DND-41 (cell line): ENCODE data around the gene DOC2A.
A peak's percentile ranks its signal among the peaks of the same experiment; 100 is the strongest.

Experiments
- ATAC-seq: fragments of 200-7000 bp; cut with Tn5 transposase; 3 replicates; pipeline ENCODE4 v1.9.1; 2021; ENCODE audit warnings: low read depth; ENCODE audit not compliant: insufficient read depth
- DNase-seq: peaks from one replicate; pipeline ENCODE4 v3.0.0-alpha.2; 2020
- H2AFZ ChIP-seq: 2 replicates; pipeline ENCODE4 v1.6.0; 2012; ENCODE audit warnings: low read depth, low read length
- H3K27ac ChIP-seq: 2 replicates; pipeline ENCODE4 v1.5.1; 2012; ENCODE audit warnings: low read length, inconsistent platforms
- H3K27me3 ChIP-seq: fragments of 200-600 bp; sonication (generic); 2 replicates; pipeline ENCODE4 v1.6.0; 2012; ENCODE audit warnings: low read length, mild to moderate bottlenecking, inconsistent platforms; ENCODE audit not compliant: insufficient read depth, poor library complexity
- H3K36me3 ChIP-seq: 2 replicates; pipeline ENCODE4 v1.5.1; 2012; ENCODE audit warnings: low read length, inconsistent platforms; ENCODE audit not compliant: insufficient read depth
- H3K4me1 ChIP-seq: 2 replicates; pipeline ENCODE4 v1.5.1; 2012; ENCODE audit warnings: mild to moderate bottlenecking, low read length; ENCODE audit not compliant: insufficient read depth
- H3K4me2 ChIP-seq: 2 replicates; pipeline ENCODE4 v1.6.0; 2012; ENCODE audit warnings: mild to moderate bottlenecking, moderate library complexity, low read length, inconsistent platforms; ENCODE audit not compliant: insufficient read depth
- H3K4me3 ChIP-seq, 2 experiments: fragments of 200-600 bp in 1 of 2; shearing (Covaris generic) in 1 of 2; 2 replicates each; pipeline ENCODE4 v1.5.1; 2012 to 2016; ENCODE audit warnings: inconsistent platforms in 2 of 2, low read length in 2 of 2, mild to moderate bottlenecking in 2 of 2, low read depth in 1 of 2, moderate library complexity in 1 of 2
- H3K79me2 ChIP-seq: 2 replicates; pipeline ENCODE4 v1.6.0; 2012; ENCODE audit warnings: low read length, inconsistent platforms; ENCODE audit not compliant: insufficient read depth
- H3K9ac ChIP-seq: 2 replicates; pipeline ENCODE4 v1.6.0; 2012; ENCODE audit warnings: low read depth, mild to moderate bottlenecking, inconsistent platforms, low read length, moderate library complexity
- H3K9me3 ChIP-seq: 2 replicates; pipeline ENCODE4 v1.5.1; 2012; ENCODE audit warnings: low read length, moderate library complexity, mild to moderate bottlenecking, inconsistent platforms; ENCODE audit not compliant: insufficient read depth, severe bottlenecking
- H4K20me1 ChIP-seq: 2 replicates; pipeline ENCODE4 v1.6.0; 2012; ENCODE audit warnings: low read length; ENCODE audit not compliant: insufficient read depth
- EZH2 ChIP-seq: IDR thresholded peaks from 3 replicates; pipeline ENCODE4 v1.6.1; 2012; ENCODE audit warnings: borderline replicate concordance, low read depth, mild to moderate bottlenecking, moderate library complexity, low read length, inconsistent platforms; ENCODE audit not compliant: severe bottlenecking
- TF ChIP-seq, protein P1 (sequence below): IDR thresholded peaks from 2 replicates; pipeline ENCODE4 v1.5.1; 2012; ENCODE audit warnings: borderline replicate concordance, low read length, moderate library complexity, mild to moderate bottlenecking; ENCODE audit not compliant: poor library complexity, severe bottlenecking; ENCODE audit errors: extremely low read depth

DOC2A gene

GRCh38 chr16:30032083-30032819 is 21.4 kb upstream of the DOC2A start:
- DNase-seq (peak; percentile 80), ATAC-seq (peak; percentile 78)
- no peak overlapping the region for H3K4me2 ChIP-seq
- H2AFZ ChIP-seq: peak overlapping the region; percentile 48; the same call in 1 of the 2 replicates
- no peaks in the 10 kb centered on the region for H3K36me3 ChIP-seq
- no peaks in the 10 kb centered on the region for H3K9me3 ChIP-seq
- H3K27me3 ChIP-seq: no peaks in the 10 kb centered on the region
- H3K27ac ChIP-seq: no peak overlapping the region
- no peak overlapping the region for H3K9ac ChIP-seq
- TF ChIP-seq EZH2: no peak
- TF ChIP-seq, protein P1, sequence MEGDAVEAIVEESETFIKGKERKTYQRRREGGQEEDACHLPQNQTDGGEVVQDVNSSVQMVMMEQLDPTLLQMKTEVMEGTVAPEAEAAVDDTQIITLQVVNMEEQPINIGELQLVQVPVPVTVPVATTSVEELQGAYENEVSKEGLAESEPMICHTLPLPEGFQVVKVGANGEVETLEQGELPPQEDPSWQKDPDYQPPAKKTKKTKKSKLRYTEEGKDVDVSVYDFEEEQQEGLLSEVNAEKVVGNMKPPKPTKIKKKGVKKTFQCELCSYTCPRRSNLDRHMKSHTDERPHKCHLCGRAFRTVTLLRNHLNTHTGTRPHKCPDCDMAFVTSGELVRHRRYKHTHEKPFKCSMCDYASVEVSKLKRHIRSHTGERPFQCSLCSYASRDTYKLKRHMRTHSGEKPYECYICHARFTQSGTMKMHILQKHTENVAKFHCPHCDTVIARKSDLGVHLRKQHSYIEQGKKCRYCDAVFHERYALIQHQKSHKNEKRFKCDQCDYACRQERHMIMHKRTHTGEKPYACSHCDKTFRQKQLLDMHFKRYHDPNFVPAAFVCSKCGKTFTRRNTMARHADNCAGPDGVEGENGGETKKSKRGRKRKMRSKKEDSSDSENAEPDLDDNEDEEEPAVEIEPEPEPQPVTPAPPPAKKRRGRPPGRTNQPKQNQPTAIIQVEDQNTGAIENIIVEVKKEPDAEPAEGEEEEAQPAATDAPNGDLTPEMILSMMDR: peak; percentile 98
- peaks cover 9% of the 10 kb centered on the region; the same call in 1 of the 2 replicates for H4K20me1 ChIP-seq
- H3K4me3 ChIP-seq: no peak overlapping the region
- no peaks in the 10 kb centered on the region for H3K79me2 ChIP-seq
- H3K4me1 ChIP-seq: no peaks in the 10 kb centered on the region

GRCh38 chr16:30031477-30031918 is 20.7 kb upstream of the DOC2A start:
- peaks cover 9% of the 10 kb centered on the region; the same call in 1 of the 2 replicates for H4K20me1 ChIP-seq
- H2AFZ ChIP-seq: no peak overlapping the region
- 0 out of 2 replicates have a peak overlapping the region, but pooled peaks have one; percentile 28 for H3K4me2 ChIP-seq
- ATAC-seq (no peak), DNase-seq (no peak)
- no peak overlapping the region for H3K4me3 ChIP-seq
- H3K4me1 ChIP-seq: no peaks in the 10 kb centered on the region
- H3K9ac ChIP-seq: no peak overlapping the region
- no peak for TF ChIP-seq EZH2
- TF ChIP-seq, protein P1: no peak
- no peaks in the 10 kb centered on the region for H3K9me3 ChIP-seq
- H3K36me3 ChIP-seq: no peaks in the 10 kb centered on the region
- H3K27ac ChIP-seq: no peak overlapping the region
- H3K79me2 ChIP-seq: no peaks in the 10 kb centered on the region
- no peaks in the 10 kb centered on the region for H3K27me3 ChIP-seq

GRCh38 chr16:30030841-30031413 is 20.1 kb upstream of the DOC2A start, which contains the start of gene TLCD3B:
TSS of gene TLCD3B (minus strand) at chr16:30031271. CDS start at chr16:30030527, 744 bp downstream.
- H3K4me2 ChIP-seq: peak within 1 kb of the TSS; percentile 28; the same call in 1 of the 2 replicates
- TF ChIP-seq, protein P1: no peak
- no peak for TF ChIP-seq EZH2
- no peaks in the 10 kb centered on the region for H3K79me2 ChIP-seq
- H2AFZ ChIP-seq: no peak within 1 kb of the TSS
- no peak for DNase-seq
- H3K9me3 ChIP-seq: no peaks in the 10 kb centered on the region
- H3K4me1 ChIP-seq: no peaks in the 10 kb centered on the region
- H3K27me3 ChIP-seq: no peaks in the 10 kb centered on the region
- ATAC-seq: peak; percentile 41; the same call in 1 of the 3 replicates
- H4K20me1 ChIP-seq: peaks cover 9% of the 10 kb centered on the region; the same call in 1 of the 2 replicates
- no peak within 1 kb of the TSS for H3K4me3 ChIP-seq
- H3K27ac ChIP-seq: no peak within 1 kb of the TSS
- no peaks in the 10 kb centered on the region for H3K36me3 ChIP-seq
- H3K9ac ChIP-seq: no peak within 1 kb of the TSS
